ENCODE results near the gene MAEA.

MAEA gene

DNA sequence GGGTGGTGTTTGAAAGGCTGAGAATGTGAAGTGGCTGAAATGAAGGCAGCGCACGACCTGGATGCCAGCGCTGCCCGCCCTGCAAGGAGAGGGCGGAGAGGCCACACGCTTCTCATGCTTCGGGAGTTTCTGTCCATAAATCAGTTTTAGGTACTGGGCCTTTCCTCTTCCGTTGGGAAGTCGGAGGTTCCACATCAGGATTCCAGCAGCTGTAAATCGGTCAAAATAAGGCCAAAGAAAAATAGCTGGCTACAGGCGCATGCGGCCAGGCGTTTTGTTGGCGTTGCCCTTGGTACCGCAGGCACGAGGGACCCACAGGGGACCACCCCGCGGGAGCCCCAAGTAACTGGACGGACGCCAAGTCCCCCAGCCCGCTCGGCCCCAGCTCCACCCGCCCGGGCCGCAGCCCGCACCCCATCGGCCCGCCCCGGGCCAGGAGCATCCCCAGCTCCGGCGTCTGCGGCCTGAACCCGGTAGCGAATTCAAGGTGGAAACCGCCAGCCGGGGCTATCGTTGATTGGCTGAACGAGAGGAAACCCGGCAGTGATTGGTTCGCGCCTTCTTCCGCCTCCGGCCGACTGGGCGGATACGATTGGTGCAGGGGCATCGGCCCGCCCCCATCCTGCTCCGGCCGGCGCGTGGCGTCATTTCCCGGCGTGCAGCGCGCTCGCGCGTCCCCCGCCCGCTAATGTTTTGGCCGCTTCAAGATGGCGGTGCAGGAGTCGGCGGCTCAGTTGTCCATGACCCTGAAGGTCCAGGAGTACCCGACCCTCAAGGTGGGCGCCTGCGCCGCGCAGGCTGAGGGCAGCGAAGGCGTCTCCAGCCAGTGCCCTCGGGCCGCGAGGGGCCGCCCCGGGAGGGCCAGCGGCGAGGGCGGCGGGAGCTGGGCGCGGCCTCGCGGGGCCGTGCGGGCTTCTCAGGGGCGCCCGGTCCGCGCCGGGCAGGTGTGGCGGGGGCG lies at the start of gene MAEA:
TSS of gene MAEA (plus strand) at position 685 of the 958 bp plus-strand sequence. CDS start at position 708, 23 bp downstream.
- peak; percentile 80 to 94 for DNase-seq

- no peak for DNase-seq
Measured at GRCh38 chr4:1239950-1240307, 49.8 kb upstream of the MAEA start.

- no peak for DNase-seq
Measured at GRCh38 chr4:1240721-1241465, 48.8 kb upstream of the MAEA start.

DNA sequence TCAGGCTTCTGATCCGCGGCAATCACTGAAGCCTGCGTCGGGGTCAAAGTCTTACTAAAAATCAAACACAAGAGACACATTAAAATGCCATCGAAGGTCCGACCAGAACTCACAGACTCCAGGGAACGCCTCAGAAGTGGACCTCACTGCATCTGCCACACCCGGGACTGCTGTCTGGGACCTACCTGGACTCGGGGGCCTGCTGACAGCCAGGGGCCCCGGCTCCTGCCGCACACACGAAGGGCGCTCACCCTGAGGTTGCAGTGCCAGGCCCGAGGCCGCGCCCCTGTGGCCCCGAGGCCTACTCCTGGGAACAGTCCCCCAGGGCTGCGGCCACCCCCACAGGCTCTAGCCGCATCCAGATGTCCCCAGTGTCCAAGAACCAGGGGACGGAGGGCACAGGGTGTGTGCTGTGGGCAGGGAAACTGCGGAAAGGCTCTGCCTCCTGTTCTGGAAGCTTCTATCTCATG lies 48.2 kb upstream of the MAEA start:
- no peak for DNase-seq

DNA sequence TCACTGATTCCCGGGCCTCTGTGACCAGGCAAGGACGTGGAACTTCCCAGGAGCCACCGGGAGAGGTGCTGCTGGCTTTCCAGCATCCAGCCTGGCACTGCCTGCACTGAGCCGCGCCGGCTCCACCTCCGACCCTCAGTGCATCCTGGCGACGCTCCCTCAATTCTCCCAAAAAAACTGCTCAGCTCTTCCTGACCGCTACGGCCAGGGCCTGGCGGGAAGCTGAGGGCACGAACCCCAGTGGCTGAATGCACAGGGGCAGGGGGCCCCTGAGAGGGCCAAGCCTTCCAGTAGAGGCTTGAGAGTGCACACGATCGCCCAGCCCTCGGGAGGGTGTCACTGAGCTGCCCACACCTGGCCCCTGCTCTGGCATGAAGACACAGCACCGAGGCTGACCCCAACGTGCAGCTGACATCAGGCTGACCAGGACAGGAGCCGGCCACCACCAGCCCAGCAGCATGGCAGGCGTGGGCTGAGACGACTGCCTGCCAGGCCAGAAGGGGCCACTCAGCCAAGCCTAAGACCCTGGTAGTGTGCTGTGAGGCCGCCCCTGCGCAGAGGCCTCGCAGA lies 47.7 kb upstream of the MAEA start:
- DNase-seq, result no peak

DNA sequence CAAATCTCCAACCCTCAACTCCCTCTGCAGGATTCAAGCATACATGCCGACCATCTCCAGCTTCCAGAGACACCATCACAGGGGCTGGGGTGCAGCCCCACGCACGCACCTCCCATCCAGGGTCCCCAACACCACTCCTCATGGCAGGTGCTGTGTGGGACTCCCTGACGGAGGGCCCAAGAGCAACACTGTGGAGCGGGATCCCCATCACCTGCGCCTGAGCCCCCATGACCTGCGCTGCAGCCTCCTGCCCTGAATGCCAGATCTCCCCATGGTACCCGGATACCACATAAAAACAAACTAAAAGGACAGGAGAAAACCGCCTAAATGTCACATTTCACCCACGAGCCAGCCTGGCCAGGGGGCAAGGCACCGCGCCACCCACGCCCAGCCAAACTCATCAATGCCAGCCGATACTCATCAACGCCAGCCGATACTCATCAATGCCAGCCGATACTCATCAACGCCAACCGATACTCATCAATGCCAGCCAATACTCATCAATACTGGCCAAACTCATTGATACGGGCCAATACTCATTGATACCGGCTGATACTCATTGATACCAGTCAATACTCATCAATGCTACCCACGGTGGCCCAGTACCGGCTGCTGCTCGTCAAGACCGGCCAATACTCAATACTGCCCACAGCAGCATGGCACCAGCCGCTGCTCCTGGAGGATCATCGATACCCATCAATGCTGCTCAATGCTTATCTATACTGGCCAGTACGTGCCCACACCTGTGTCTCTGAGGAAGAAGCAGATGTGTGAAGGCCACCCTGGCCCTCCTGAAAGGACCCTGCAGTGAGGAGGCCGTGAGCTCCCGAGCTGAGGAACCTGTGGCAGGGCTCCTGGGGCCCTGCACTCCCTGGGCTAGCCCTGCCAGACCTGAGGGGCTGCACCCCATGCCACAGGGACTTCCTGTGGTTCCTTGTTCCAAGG lies 46.9 kb upstream of the MAEA start:
- no peak for DNase-seq

DNA sequence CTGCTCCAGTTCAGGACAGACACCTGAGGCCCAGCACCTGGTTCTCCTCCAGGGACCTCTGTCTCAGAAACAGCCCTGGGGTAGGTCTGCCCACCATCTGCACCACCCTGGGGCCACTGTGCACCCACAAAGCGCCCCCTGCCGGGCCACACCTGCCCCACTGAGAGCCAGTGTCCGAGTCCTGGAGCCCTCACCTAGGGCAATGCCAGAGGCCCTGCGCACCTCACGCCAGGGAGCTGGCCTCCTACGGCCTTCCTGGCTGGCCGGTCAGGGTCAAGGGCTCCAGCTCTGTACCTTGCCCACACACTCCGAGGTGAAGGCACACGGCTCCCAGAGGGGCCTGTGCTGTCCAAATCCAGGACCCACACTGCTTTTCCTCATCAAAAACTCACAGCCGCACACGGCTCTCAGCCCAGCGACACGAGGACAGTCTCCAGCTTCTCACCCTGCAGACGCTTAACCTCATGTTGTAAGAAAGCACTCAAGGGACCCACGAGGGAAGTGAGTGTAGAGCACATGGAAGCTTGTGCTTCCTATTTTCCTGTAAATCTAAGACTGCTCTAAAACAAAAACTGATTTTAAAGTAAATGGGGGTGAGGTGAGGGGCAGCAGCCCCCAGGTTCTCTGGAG lies 46.1 kb upstream of the MAEA start:
- no peak for DNase-seq

DNA sequence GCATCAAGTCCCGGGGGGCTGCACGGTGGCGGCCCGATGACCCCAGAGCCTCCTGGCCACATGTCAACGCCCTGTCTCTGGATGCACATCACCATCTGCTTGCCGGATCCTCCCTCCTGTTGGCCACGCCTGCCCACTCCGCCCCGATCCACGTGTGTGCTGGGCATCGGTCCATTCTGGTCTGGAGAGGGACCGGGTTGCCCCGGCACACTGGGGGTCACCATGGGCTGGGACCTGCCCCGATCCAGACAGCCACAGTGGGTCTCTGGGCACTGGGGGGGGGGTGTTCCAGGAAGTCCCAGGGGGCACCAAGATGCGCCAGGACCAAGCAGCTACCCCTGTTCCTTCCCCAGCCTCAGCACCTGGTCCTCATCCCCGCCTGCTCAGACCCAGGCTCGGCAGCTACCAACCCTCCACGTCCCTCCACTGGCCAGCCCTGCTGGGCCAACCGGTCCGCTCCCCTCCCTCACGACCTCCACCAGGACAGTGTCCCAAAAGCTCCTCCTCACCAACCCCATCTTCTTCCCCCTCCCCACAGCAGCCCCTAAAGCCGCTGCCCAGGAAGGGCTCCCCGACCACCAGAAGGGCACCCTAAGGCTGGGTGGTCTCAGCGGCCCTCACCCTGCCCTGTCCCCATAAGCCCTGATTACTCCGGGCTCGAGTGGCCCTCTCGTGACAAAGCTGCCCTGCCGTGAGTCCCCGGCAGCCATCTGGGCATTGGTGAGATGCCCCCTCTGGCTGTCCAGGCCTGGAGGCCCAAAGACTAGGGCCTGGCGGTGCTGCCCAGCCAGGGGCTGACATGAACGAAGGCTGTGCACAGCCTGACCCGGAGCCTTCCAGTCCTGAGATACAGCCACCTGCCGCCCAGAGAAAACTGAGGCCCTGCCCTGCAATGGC lies 45.4 kb upstream of the MAEA start:
- no peak for DNase-seq

DNA sequence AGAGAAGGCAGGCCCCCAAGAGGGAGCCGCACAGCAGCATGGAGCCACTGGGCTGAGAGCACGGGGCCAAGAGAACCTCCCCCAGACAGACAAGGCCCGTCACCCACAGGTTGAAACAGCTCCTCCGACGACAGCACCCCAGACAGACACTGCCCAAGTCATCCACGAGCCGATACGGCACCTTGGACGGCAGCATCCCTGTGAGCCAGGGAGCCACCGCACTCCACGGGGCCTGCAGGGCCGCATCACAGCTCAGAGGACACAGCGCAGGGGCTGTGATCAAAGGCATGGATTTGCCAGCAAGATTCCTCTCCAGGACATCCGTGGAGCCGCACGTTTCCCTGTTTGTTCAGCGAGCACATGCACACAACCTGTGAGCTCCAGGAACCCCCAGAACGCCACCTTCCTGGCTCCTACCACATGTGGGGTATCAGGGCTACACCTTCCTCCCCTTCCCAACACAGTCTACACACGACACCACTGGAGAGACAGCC lies 44.7 kb upstream of the MAEA start:
- DNase-seq, result no peak

DNA sequence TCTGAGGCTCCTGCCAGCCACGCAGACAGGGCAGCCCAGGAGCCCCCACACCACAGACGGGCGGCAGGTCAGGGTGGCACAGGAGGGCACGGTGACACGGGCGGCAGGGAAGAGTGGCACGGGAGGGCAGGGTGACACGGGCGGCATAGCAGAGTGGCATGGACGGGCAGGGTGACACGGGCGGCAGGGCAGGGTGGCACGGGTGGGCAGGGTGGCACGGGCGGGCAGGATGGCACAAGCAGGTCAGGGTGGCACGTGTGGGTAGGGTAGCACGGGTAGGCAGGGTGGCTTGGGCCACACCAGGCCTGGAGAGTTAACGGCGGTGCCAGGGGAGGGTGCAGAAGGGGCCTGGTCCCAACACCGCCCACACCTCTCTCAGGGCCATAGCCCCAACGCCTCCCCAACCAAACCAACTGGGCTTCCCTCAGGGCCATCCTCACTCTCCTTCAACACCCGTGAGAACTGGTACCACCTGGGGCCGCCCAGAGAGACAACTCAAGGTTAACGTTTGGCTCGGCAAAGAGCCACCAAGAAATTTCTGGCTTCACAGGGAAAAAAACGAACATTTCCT lies 44.1 kb upstream of the MAEA start:
- no peak for DNase-seq

DNA sequence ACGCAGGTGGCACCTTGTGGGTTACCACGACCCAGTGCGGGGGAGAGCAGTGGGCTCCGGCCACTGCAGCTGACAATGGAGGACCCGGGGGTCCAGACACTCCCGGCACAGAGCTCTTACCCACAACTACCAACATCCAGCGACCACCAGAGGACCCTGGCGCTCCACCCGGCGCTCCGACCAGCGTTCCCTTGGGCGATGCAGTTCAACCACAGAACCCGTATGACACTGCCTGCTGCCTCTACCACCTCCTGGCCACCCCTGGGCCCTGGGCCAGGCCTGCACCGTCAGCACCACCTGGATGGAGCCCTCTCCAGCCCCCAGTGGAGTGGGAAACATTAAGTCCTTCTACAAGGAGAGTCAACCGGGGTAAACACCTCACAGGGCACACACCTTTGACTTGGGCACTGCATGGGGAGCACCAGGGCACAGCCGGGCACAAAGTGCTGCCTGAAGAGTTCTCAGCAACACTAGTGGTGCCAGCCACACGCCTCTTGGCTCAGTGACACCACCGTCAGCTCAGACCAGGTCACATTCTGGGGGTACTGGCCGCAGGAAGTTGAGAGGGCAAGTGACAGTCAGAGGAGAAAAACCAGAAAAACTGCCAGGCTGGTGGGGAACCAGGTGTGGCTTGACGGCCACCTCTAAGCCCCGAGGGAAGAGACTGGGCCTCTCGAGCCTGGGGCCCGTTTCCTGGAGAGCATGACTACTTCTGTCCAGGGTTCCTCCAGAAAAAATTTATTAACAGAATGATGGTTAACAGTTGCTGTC lies 43.4 kb upstream of the MAEA start:
- no peak for DNase-seq

GRCh38 chr4:1246901-1247863 lies 42.5 kb upstream of the MAEA start:
- no peak for DNase-seq

- DNase-seq, result no peak
Measured at GRCh38 chr4:1247864-1248244, 41.8 kb upstream of the MAEA start.

GRCh38 chr4:1248245-1249147 lies 41.2 kb upstream of the MAEA start, which contains the start of gene CTBP1:
CTBP1 (minus strand) TSS chr4:1249130; CDS start chr4:1241331, 7,799 bp downstream.
- DNase-seq, result peak; percentile 39 to 75

DNA sequence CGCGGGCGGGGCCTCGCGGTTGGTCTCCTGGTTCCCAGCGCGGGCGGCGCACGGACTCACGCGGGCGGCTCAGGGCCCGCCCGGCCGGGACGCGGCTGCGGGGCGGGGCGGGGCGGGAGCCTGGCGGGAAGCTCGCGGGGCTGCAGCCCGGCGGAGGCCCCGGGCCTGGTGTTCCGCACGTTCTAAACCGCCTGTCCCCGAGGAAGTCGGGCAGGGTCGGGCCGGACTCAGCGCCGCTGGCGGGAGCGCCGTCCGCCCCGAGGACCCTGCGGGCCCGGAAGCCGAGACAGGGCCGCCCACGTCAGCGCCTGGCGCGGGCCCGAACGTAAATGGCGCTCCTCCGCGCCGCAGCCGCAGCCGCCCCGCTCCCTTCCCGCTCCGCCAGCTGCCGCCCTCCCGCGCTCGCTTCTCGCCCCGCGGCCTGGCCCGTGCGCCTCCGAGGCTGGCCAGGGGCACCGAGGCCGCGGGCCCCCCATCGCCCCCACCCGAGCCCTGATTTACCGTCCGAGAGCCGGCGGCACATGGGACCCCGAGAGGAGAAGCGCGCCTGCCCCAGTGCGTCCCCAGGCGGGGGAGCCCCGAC lies 40.5 kb upstream of the MAEA start:
- peak; percentile 27 to 84 for DNase-seq

- DNase-seq, result no peak
Measured at GRCh38 chr4:1249731-1250526, 39.8 kb upstream of the MAEA start.
